ENCODE results near the gene SESN3.

DNA sequence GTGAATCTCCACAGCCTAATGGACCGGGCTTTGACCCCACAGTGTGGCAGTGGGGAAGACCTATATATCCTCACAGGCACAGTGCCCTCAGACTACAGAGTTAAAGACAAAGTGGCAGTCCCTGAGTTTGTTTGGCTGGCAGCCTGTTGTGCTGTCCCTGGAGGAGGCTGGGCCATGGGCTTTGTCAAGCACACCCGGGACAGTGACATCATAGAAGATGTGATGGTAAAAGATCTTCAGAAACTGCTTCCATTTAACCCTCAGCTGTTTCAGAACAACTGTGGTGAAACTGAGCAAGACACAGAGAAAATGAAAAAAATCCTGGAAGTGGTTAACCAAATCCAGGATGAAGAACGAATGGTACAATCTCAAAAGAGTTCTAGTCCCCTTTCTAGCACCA, 102.4 kb downstream of the SESN3 start:
- TF ChIP-seq, protein P1, sequence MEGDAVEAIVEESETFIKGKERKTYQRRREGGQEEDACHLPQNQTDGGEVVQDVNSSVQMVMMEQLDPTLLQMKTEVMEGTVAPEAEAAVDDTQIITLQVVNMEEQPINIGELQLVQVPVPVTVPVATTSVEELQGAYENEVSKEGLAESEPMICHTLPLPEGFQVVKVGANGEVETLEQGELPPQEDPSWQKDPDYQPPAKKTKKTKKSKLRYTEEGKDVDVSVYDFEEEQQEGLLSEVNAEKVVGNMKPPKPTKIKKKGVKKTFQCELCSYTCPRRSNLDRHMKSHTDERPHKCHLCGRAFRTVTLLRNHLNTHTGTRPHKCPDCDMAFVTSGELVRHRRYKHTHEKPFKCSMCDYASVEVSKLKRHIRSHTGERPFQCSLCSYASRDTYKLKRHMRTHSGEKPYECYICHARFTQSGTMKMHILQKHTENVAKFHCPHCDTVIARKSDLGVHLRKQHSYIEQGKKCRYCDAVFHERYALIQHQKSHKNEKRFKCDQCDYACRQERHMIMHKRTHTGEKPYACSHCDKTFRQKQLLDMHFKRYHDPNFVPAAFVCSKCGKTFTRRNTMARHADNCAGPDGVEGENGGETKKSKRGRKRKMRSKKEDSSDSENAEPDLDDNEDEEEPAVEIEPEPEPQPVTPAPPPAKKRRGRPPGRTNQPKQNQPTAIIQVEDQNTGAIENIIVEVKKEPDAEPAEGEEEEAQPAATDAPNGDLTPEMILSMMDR (IDR thresholded peaks at IDR 0.05), result no peak
- TF ChIP-seq POLR2A (IDR thresholded peaks at IDR 0.05), result no peak
